GM12878 (cell line): Measurements from ENCODE around the gene PLSCR4. TPM values are rescaled to one million over a fixed set of nuclear protein-coding genes. Genes with fewer than 3 reads are reported as not detected.

ENCODE experiments used
- ATAC-seq: fragments of 200-7000 bp; cut with Tn5 transposase; 3 replicates; pipeline ENCODE4 v1.9.1; 2020; ENCODE audit warnings: mild to moderate bottlenecking, moderate library complexity
- BruUV-seq: library from RNA; stranded (reverse); fragments of 400-500 nt; replicated peaks from 2 replicates; lab custom pipeline; 2021; lab: Mats Ljungman, UMichigan
- CTCF ChIA-PET: fragments of 300-600 bp; sonication (Branson Sonifier 250); formaldehyde crosslinking; extraction: SDS; loops from one replicate; lab custom pipeline; 2021; ENCODE audit warnings: inconsistent platforms; lab: Yijun Ruan, JAX
- POLR2A ChIA-PET: fragments of 350-600 bp; formaldehyde crosslinking; extraction: SDS; loops from one replicate; lab custom pipeline; 2021; ENCODE audit warnings: inconsistent platforms; lab: Charles Lee
- RAD21 ChIA-PET: fragments of 300-600 bp; sonication (Branson Sonifier 250); formaldehyde crosslinking; loops from one replicate; lab custom pipeline; 2023; ENCODE audit warnings: antibody characterized with exemption; ENCODE audit not compliant: unreplicated experiment; lab: Charles Lee
- SMC1A ChIA-PET: fragments of 300-600 bp; sonication (Branson Sonifier 250); formaldehyde crosslinking; loops from one replicate; lab custom pipeline; 2023; ENCODE audit not compliant: unreplicated experiment, uncharacterized antibody; lab: Charles Lee
- DNase-seq: peaks from one replicate; pipeline ENCODE4 v3.0.0-alpha.2; 2011; ENCODE audit warnings: low read depth, low spot score
- FAIRE-seq: peaks from 3 replicates; lab custom pipeline; 2011; peaks lifted over from hg19 to GRCh38; lab: Jason Lieb, UNC
- H2AFZ ChIP-seq: 2 replicates; pipeline ENCODE4 v1.6.0; 2011; ENCODE audit warnings: low read depth, low read length, control low read depth; ENCODE audit not compliant: control insufficient read depth
- H3K27ac ChIP-seq: 2 replicates; pipeline ENCODE4 v1.5.1; 2011; ENCODE audit warnings: control low read depth; ENCODE audit not compliant: control insufficient read depth, insufficient read depth
- H3K27me3 ChIP-seq, 2 experiments: replicated peaks in 1 of 2; 2 replicates each; pipeline versions ENCODE4 v1.6.0 to v1.6.1; 2011; ENCODE audit warnings: low read length in 1 of 2; ENCODE audit not compliant: control insufficient read depth in 2 of 2, insufficient read depth in 2 of 2
- H3K36me3 ChIP-seq, 2 experiments: 2 replicates each; pipeline ENCODE4 v1.5.1; 2011; ENCODE audit warnings: low read length in 1 of 2; ENCODE audit not compliant: control insufficient read depth in 2 of 2, insufficient read depth in 2 of 2
- H3K4me1 ChIP-seq: 2 replicates; pipeline ENCODE4 v1.6.1; 2011; ENCODE audit warnings: mild to moderate bottlenecking, low read length, moderate library complexity, mixed read lengths; ENCODE audit not compliant: control insufficient read depth, insufficient read depth
- H3K4me2 ChIP-seq: 2 replicates; pipeline ENCODE4 v1.6.0; 2011; ENCODE audit warnings: control low read depth; ENCODE audit not compliant: control insufficient read depth, insufficient read depth
- H3K4me3 ChIP-seq: fragments of 200-600 bp; sonication (generic); 2 replicates; pipeline ENCODE4 v1.5.1; 2016
- H3K79me2 ChIP-seq: 2 replicates; pipeline ENCODE4 v1.6.0; 2011; ENCODE audit warnings: low read length; ENCODE audit not compliant: control insufficient read depth, insufficient read depth
- H3K9ac ChIP-seq: 2 replicates; pipeline ENCODE4 v1.8.0; 2011; ENCODE audit warnings: low read length, control low read depth, mixed read lengths; ENCODE audit not compliant: control insufficient read depth, insufficient read depth
- H3K9me3 ChIP-seq: replicated peaks from 3 replicates; pipeline ENCODE4 v1.5.1; 2011; ENCODE audit warnings: mild to moderate bottlenecking, low read length; ENCODE audit not compliant: control insufficient read depth, insufficient read depth
- H4K20me1 ChIP-seq: 2 replicates; pipeline ENCODE4 v1.6.0; 2011; ENCODE audit not compliant: control insufficient read depth, insufficient read depth
- CBFB ChIP-seq: IDR thresholded peaks from 2 replicates; pipeline ENCODE4 v1.6.1; 2016; ENCODE audit warnings: antibody characterized with exemption, low read depth
- CREM ChIP-seq: IDR thresholded peaks from 2 replicates; pipeline ENCODE4 v1.6.1; 2014; ENCODE audit warnings: antibody characterized with exemption, low read depth
- DPF2 ChIP-seq: fragments of 450-650 bp; IDR thresholded peaks from 2 replicates; pipeline ENCODE4 v1.6.1; 2017; ENCODE audit warnings: mild to moderate bottlenecking
- ELK1 ChIP-seq: IDR thresholded peaks from 2 replicates; pipeline ENCODE4 v1.6.1; 2012; ENCODE audit warnings: low read depth, low read length, improper control_type of control experiment
- FOS ChIP-seq: IDR thresholded peaks from 3 replicates; pipeline ENCODE4 v1.6.1; 2011; ENCODE audit warnings: borderline replicate concordance; ENCODE audit not compliant: insufficient read length; ENCODE audit errors: extremely low read depth
- HCFC1 ChIP-seq: fragments of 150-350 bp; IDR thresholded peaks from 2 replicates; pipeline ENCODE4 v1.6.1; 2014; ENCODE audit warnings: low read length
- HDAC6 ChIP-seq: fragments of 200-600 bp; sonication (generic); IDR thresholded peaks from one replicate; pipeline ENCODE4 v1.8.0; 2017; ENCODE audit warnings: antibody characterized with exemption; ENCODE audit not compliant: unreplicated experiment
- HDGF ChIP-seq: fragments of 450-650 bp; IDR thresholded peaks from 2 replicates; pipeline ENCODE4 v1.6.1; 2016; ENCODE audit warnings: antibody characterized with exemption
- PAX5 ChIP-seq: IDR thresholded peaks from 2 replicates; pipeline ENCODE4 v1.6.1; 2011; ENCODE audit warnings: low read depth, low read length, borderline replicate concordance
- POLR2A ChIP-seq: IDR thresholded peaks from 2 replicates; pipeline ENCODE4 v1.6.1; 2011; ENCODE audit warnings: low read depth, mild to moderate bottlenecking, low read length
- PRDM15 ChIP-seq: fragments of 450-650 bp; formaldehyde crosslinking; IDR thresholded peaks from 2 replicates; pipeline ENCODE4 v1.4.0; 2020; ENCODE audit warnings: mild to moderate bottlenecking, moderate library complexity
- RUNX3 ChIP-seq: IDR thresholded peaks from 2 replicates; pipeline ENCODE4 v1.6.1; 2012; ENCODE audit warnings: low read length, inconsistent platforms
- SKIL ChIP-seq: fragments of 450-650 bp; IDR thresholded peaks from 2 replicates; pipeline ENCODE4 v1.6.1; 2017; ENCODE audit warnings: mild to moderate bottlenecking, low read depth, inconsistent platforms; ENCODE audit not compliant: poor library complexity, severe bottlenecking
- STAT1 ChIP-seq: fragments of 450-650 bp; conservative IDR thresholded peaks from 2 replicates; pipeline ENCODE4 v1.6.1; 2014; ENCODE audit warnings: antibody characterized with exemption, mild to moderate bottlenecking
- ZBTB40 ChIP-seq: fragments of 450-650 bp; IDR thresholded peaks from 2 replicates; pipeline ENCODE4 v1.6.1; 2016; ENCODE audit warnings: mild to moderate bottlenecking, moderate library complexity, borderline replicate concordance
- ZZZ3 ChIP-seq: IDR thresholded peaks from 2 replicates; pipeline ENCODE4 v1.6.1; 2011; ENCODE audit warnings: low read depth; ENCODE audit not compliant: control insufficient read depth, insufficient read length
- WGBS: methylation state at CpG from one replicate; pipeline ENCODE4 v1.1.6; 2016; ENCODE audit warnings: low lambda C conversion rate; ENCODE audit not compliant: insufficient replicate concordance, insufficient coverage; ENCODE audit errors: missing lambda C conversion rate; 5-methylcytosine and 5-hydroxymethylcytosine counted together
- in situ Hi-C: fragments of 300-500 bp; cut with MboI; formaldehyde crosslinking; loops from 9 replicates; pipeline ENCODE4 v1.14.3; 2018; ENCODE audit warnings: mixed read lengths
- intact Hi-C: fragments of 100-400 bp; cut with micrococcal nuclease; formaldehyde crosslinking; loops from one replicate; pipeline ENCODE4 v1.14.2; 2022; ENCODE audit not compliant: unreplicated experiment
- polyA plus RNA-seq, 11 experiments: library from polyadenylated mRNA; depleted of rRNA in 4 of 11; unstranded in 6 of 11; stranded (reverse) in 5 of 11; fragments of >200 nt; fragmentation: Nextera tagmentation in 4 of 11; fragmentation: Illumina TruSeq in 1 of 11; extraction: Ambion mirVana in 4 of 11; extraction: Trizol in 1 of 11; gene quantifications; 1 replicate in 1 of 11; 2 replicates in 10 of 11; pipeline versions ENCODE4 v1.2.1 to v1.2.3, GENCODE V29; 2011 to 2016; ENCODE audit warnings: inconsistent platforms in 2 of 11, missing spikeins in 2 of 11, low read depth in 1 of 11
- total RNA-seq, 4 experiments: library from RNA; depleted of rRNA in 3 of 4; stranded (reverse); fragments of >200 nt in 3 of 4; fragmentation: Illumina TruSeq in 1 of 4; extraction: Trizol in 1 of 4; gene quantifications; 2 replicates each; pipeline versions ENCODE4 v1.2.1 to v1.2.3, GENCODE V29; 2013 to 2021

Gene PLSCR4
- total and polyA plus RNA-seq, 10 of the 15 experiments (the other 5 are each of a cell fraction or from before 2014, with no cell fraction given), result 0.02 TPM; not detected in 9

GRCh38 chr3:146217324-146217723 is 33.6 kb downstream of the PLSCR4 start:
- in situ Hi-C loops, result loop anchor here (5.0 kb wide), 1 partner anchor 360 kb away; no protein-coding TSS in a partner anchor
- ATAC-seq (no peak), FAIRE-seq (no peak), DNase-seq (no peak)
- ChIA-PET POLR2A (no interaction called here), CTCF (no interaction called here), SMC1A (no interaction called here), RAD21 (no interaction called here)
- no peaks in the 10 kb centered on the region for H4K20me1 ChIP-seq
- 25% methylated on average over 2 of the region's 2 CpGs for WGBS
- H3K79me2 ChIP-seq, result no peaks in the 10 kb centered on the region
- no peak overlapping the region for H3K4me2 ChIP-seq
- no TSS peak for BruUV-seq
- H3K36me3 ChIP-seq, result no peaks in the 10 kb centered on the region
- H3K4me1 ChIP-seq, result no peaks in the 10 kb centered on the region
- no peak overlapping the region for H3K27ac ChIP-seq
- intact Hi-C loops, result loop anchor here (5.0 kb wide), 1 partner anchor 110 kb away; no protein-coding TSS in a partner anchor
- no peak overlapping the region for H3K9ac ChIP-seq
- no peak overlapping the region for H3K4me3 ChIP-seq
- no peaks in the 10 kb centered on the region for H3K9me3 ChIP-seq
- H3K27me3 ChIP-seq, result no peaks in the 10 kb centered on the region
- H2AFZ ChIP-seq, result no peak overlapping the region
- TF ChIP-seq PRDM15 (no peak), PAX5 (no peak), CBFB (no peak), FOS (no peak), ZBTB40 (no peak), DPF2 (no peak), HCFC1 (no peak), SKIL (no peak), STAT1 (no peak), ZZZ3 (no peak), CREM (no peak), ELK1 (no peak), POLR2A (no peak), HDGF (no peak), HDAC6 (no peak), RUNX3 (no peak)
